Adrenal gland (tissue), 5 donors: Measurements from ENCODE around the gene ARHGDIA.
"Not testable (repeated sequence)": the region's sequence is repeated elsewhere in the genome, so short reads cannot be mapped to it uniquely, and the experiment has no call there.

Source experiments
- POLR2A ChIP-seq, 2 donors: fragments of 450-650 bp; IDR thresholded peaks; one replicate each; pipeline ENCODE4 v1.6.1; 2017; ENCODE audit warnings: antibody characterized with exemption in 2 of 2, mild to moderate bottlenecking in 2 of 2, moderate library complexity in 1 of 2
- TF ChIP-seq, protein P1 (sequence below), 6 experiments: fragments of 450-650 bp in 4 of 6; fragments of 200-600 bp in 2 of 6; sonication (generic) in 1 of 6; IDR thresholded peaks; 1 replicate in 5 of 6; 2 replicates in 1 of 6; pipeline versions ENCODE4 v1.5.1 to v1.8.0; 2016 to 2021; ENCODE audit warnings: antibody characterized with exemption in 6 of 6, mild to moderate bottlenecking in 2 of 6, moderate library complexity in 1 of 6
- donor health status: DM: no; HTN: no; CAD: no.

GRCh38 chr17:81918333-81918669 is 47.2 kb upstream of the ARHGDIA start:
- TF ChIP-seq, protein P1, sequence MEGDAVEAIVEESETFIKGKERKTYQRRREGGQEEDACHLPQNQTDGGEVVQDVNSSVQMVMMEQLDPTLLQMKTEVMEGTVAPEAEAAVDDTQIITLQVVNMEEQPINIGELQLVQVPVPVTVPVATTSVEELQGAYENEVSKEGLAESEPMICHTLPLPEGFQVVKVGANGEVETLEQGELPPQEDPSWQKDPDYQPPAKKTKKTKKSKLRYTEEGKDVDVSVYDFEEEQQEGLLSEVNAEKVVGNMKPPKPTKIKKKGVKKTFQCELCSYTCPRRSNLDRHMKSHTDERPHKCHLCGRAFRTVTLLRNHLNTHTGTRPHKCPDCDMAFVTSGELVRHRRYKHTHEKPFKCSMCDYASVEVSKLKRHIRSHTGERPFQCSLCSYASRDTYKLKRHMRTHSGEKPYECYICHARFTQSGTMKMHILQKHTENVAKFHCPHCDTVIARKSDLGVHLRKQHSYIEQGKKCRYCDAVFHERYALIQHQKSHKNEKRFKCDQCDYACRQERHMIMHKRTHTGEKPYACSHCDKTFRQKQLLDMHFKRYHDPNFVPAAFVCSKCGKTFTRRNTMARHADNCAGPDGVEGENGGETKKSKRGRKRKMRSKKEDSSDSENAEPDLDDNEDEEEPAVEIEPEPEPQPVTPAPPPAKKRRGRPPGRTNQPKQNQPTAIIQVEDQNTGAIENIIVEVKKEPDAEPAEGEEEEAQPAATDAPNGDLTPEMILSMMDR (IDR thresholded peaks at IDR 0.05): not testable (repeated sequence)
- not testable (repeated sequence) for TF ChIP-seq POLR2A (IDR thresholded peaks at IDR 0.05)
